Measurements from ENCODE around the gene NDUFAF2. TPM values are rescaled to one million over a fixed set of nuclear protein-coding genes. Genes with fewer than 3 reads are reported as not detected.
A peak's percentile ranks its signal among the peaks of the same experiment; 100 is the strongest.

The NDUFAF2 gene
- total RNA-seq, 4 donors from 2014 or later, result 16.0 to 24.1 (median 20.2) TPM

DNA sequence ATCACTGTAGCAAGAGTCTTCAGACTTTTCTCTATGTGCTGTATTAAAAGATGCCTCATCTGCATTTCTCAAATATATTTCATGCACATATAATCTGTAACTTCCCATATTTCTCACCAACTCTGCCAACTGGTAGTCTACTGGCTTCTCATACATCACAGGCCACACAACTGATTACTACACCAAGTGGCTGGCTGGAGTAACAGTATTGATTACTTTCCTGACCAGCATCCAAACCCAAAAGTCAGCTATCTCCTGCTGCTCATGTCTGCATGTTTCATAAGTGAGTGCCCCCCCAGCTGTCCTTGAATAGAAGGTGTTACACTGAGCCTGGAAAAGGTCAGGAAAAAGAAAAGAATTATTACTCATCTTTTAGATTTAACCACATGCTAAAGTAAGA is 17.6 kb upstream of the NDUFAF2 start:
- H3K4me3 ChIP-seq (replicated peaks in 1 of 3), result no peak overlapping the region
- DNase-seq, result no peak
- H3K4me1 ChIP-seq, result no peaks in the 10 kb centered on the region
- H3K27ac ChIP-seq, result no peak overlapping the region
- peaks cover 0 to 4% of the 10 kb centered on the region in 2 donors for H3K36me3 ChIP-seq
- TF ChIP-seq POLR2A (IDR thresholded peaks at IDR 0.05) (no peak), CTCF (IDR thresholded peaks at IDR 0.05) (no peak)
- no peaks in the 10 kb centered on the region for H3K9me3 ChIP-seq
- H3K27me3 ChIP-seq, result no peaks in the 10 kb centered on the region
- intact Hi-C loops (cut with DNase I), result no loop called here

- peak in 3 of 6 experiments; percentile 24 to 37 (median 27) for TF ChIP-seq CTCF (IDR thresholded peaks at IDR 0.05)
- TF ChIP-seq POLR2A (IDR thresholded peaks at IDR 0.05), result no peak
- H3K27ac ChIP-seq, result no peak overlapping the region
- WGBS, 2 donors, result 82% methylated on average over 6 of the region's 6 CpGs
- DNase-seq, result no peak
- no peaks in the 10 kb centered on the region for H3K27me3 ChIP-seq
- H3K4me1 ChIP-seq, result no peaks in the 10 kb centered on the region
- H3K4me3 ChIP-seq (replicated peaks in 1 of 3), result no peak overlapping the region
- no peaks in the 10 kb centered on the region for H3K9me3 ChIP-seq
- intact Hi-C loops (cut with DNase I), result no loop called here
- H3K36me3 ChIP-seq, result peaks cover 0 to 4% of the 10 kb centered on the region in 2 donors
These were observed 16.0 kb upstream of the NDUFAF2 start for GRCh38 chr5:60929024-60929423.

DNA sequence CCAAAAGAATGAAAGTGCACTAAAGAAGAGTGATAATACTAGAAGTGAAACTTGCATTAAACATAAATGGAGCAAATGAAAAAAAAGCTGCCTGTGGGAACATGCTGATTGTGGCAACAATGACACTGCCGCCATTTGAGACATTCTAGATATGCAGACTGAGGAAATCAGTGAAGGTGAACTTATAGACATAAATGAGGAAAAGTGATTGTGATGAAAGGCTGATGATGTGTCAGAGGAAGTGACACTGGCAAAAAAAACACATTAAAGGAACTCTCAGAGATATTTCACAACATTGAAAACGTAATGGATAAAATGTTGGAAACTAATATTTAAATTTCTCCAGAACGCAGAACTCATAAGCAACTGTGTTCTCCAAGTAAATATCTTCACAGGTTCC is 1.4 kb upstream of the NDUFAF2 start:
- TF ChIP-seq POLR2A (IDR thresholded peaks at IDR 0.05) (no peak), CTCF (IDR thresholded peaks at IDR 0.05) (no peak)
- intact Hi-C loops (cut with DNase I), result no loop called here
- WGBS, 2 donors, result 77 to 78% methylated on average over 3 of the region's 3 CpGs
- Histone ChIP-seq H3K9me3 (no peaks in the 10 kb centered on the region), H3K27ac (no peak overlapping the region), H3K4me3 (replicated peaks in 1 of 3) (no peak overlapping the region), H3K27me3 (no peaks in the 10 kb centered on the region), H3K36me3 (no peaks in the 10 kb centered on the region), H3K4me1 (peaks cover 7 to 16% of the 10 kb centered on the region in 2 donors)
- DNase-seq, result no peak

- Histone ChIP-seq H3K4me1 (peaks cover 7 to 16% of the 10 kb centered on the region in 2 donors), H3K27me3 (no peaks in the 10 kb centered on the region), H3K9me3 (no peaks in the 10 kb centered on the region), H3K27ac (peak overlapping the region; percentile 56 to 69 (median 63)), H3K4me3 (replicated peaks in 1 of 3) (peak overlapping the region; percentile 1 to 54 (median 43)), H3K36me3 (no peaks in the 10 kb centered on the region)
- 4% methylated on average over 13 to 18 of the region's 18 CpGs for WGBS, 2 donors
- TF ChIP-seq POLR2A (IDR thresholded peaks at IDR 0.05) (no peak), CTCF (IDR thresholded peaks at IDR 0.05) (no peak)
- intact Hi-C loops (cut with DNase I), result no loop called here
- DNase-seq, result peak in 1 of 2 donors; percentile 37
These were observed 795 bp downstream of the NDUFAF2 start for GRCh38 chr5:60945813-60946187.

DNA sequence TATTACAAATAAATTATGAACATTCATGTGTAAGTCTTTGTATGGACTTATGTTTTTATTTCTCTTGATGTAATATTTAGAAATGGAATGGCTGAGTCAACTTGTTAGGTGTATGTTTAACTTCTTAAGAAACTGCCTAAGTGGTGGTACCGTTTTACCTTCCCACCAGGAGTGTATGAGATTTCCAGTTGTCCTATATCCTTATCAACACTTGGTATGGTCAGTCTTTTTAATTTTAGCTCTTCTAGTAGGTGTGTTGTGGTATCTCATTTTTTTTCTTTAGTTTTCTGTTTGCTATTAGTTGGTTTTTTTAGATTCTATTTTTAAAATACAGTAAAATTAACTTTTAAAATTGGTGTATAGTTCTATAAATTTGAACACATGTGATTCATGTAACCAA is 3.7 kb downstream of the NDUFAF2 start:
- H3K27me3 ChIP-seq, result no peaks in the 10 kb centered on the region
- TF ChIP-seq POLR2A (IDR thresholded peaks at IDR 0.05) (no peak), CTCF (IDR thresholded peaks at IDR 0.05) (no peak)
- H3K9me3 ChIP-seq, result no peaks in the 10 kb centered on the region
- no peak for DNase-seq
- 97 to 100% methylated on average over 1 of the region's 1 CpG for WGBS, 2 donors
- H3K27ac ChIP-seq, result no peak overlapping the region
- intact Hi-C loops (cut with DNase I), result no loop called here
- H3K36me3 ChIP-seq, result no peaks in the 10 kb centered on the region
- H3K4me3 ChIP-seq (replicated peaks in 1 of 3), result no peak overlapping the region
- H3K4me1 ChIP-seq, result peaks cover 7 to 15% of the 10 kb centered on the region in 2 donors

Data from thyroid gland (tissue), 4 donors.